Embryonic facial prominence (tissue), 1 donor: Measurements from ENCODE around the gene VPS33A.

Source experiments
- DNase-seq: peaks from one replicate; pipeline ENCODE4 v3.0.0-alpha.2; 2016; ENCODE audit errors: extremely low spot score

The VPS33A gene

DNA sequence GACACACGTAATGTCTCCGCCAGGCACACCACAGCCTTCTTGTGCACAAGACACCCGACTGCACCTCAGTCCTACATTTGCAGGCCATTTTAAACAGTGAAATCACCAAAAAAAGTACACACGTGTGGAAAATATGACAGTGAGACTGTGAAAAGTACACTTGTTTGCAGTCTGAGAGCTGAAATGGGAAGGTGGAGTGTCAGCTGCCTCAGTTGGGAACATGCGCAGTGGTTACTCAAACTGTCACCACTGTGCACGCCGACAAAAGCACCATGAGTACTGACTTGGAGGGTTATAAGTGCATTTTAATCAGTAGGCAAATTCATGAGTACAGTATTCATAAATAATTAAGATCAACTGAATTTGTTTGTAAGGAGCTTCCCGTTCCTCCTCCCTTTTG, 15.8 kb downstream of the VPS33A start:
- DNase-seq, result no peak

- no peak for DNase-seq
These were observed 16.2 kb downstream of the VPS33A start for GRCh38 chr12:122250047-122250446.

GRCh38 chr12:122245553-122245952, 20.7 kb downstream of the VPS33A start:
- no peak for DNase-seq

GRCh38 chr12:122244565-122245371, 21.5 kb downstream of the VPS33A start:
- DNase-seq, result no peak

GRCh38 chr12:122243965-122244364, 22.3 kb downstream of the VPS33A start:
- no peak for DNase-seq

- no peak for DNase-seq
These were observed 27.4 kb downstream of the VPS33A start for GRCh38 chr12:122238861-122239260.

GRCh38 chr12:122235741-122236140, 30.6 kb downstream of the VPS33A start:
- DNase-seq, result no peak

DNA sequence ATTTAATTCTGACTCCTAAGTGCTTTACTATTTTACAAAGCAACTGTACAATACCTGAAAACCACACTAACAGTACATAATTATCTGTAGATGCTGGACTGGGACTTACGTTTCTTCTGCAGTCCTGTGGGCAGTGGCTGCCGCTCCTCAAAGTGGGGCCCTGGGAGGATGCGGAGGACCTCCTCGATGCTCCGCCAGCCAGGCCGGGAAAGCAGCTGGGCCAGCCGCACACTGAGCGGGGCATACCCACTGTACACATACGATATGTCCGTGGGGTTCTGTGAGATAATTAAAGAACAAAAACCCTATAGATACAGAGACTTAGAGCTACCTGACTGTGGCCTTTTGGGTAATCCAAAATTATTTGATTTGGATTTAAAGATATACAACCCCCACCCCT, 33.6 kb downstream of the VPS33A start:
- DNase-seq, result no peak

- DNase-seq, result no peak
These were observed 35.5 kb downstream of the VPS33A start for GRCh38 chr12:122230798-122231197.

- no peak for DNase-seq
These were observed 38.2 kb downstream of the VPS33A start for GRCh38 chr12:122228092-122228491.

DNA sequence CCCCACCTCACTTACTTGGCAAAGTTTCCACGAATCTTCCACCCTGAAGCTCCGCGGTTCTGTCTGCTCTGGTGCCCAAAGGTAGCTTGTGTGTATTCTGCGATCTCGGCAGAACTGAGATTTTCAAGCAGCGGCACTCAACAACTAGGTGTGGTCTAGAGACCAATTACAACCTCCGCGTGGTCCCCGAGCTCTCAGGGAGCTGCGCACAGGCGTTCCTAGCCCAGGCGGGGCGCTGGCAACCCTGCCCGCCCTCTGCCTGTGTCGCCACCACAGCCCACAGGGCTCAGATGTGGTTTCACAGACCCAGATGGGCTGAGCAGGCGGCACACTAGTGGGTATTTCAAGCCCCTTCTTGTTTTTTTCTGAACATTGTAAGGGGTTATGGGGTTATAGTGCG, 39.0 kb downstream of the VPS33A start:
- no peak for DNase-seq

- DNase-seq, result no peak
These were observed 39.7 kb downstream of the VPS33A start for GRCh38 chr12:122226366-122227125.

GRCh38 chr12:122225683-122226365, 40.5 kb downstream of the VPS33A start, which contains the start of gene DIABLO:
Gene DIABLO, minus strand, starts transcription at chr12:122226052. Its CDS starts 38 bp downstream, at chr12:122226014.
- DNase-seq, result peak; percentile 99

GRCh38 chr12:122216445-122216844, 49.8 kb downstream of the VPS33A start:
- no peak for DNase-seq

DNA sequence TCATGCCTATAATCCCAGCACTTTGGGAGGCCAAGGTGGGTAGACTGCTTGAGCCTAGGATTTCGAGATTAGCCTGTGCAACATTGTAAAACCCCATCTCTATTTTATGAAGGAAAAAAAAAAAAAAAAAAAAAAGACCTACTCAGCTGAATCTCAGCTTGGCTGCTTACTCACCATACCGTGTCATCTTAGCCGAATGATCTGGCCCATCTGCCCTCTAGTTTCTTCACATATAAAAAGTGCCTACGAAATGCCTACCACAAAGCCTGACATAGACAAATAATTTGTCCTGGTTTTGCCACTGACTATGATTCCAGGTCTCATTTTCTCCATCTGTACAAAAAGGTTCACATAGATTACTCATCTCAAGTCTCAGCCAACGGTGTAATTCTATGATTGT, 50.5 kb downstream of the VPS33A start:
- DNase-seq, result no peak

GRCh38 chr12:122208073-122208820, 58.0 kb downstream of the VPS33A start:
- DNase-seq, result no peak

DNA sequence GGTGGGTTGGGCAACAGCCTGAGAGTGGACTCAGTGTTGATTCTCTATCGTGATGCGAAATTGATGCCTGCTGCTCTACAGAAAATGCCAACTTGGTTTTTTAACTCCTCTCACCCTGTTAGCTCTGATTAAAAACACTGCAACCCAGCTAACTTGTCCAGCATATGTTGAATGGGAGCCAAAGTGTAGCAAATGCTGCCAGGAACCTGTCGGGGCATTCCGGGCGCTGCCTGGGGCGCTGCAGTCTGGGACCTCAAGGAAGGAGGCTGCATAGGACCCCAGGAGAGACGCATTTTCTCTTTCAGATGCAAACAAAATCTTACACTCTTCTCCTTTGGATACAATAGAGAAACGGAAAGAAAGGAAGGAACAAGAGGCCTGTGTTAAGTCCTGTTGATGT, 58.9 kb downstream of the VPS33A start:
- DNase-seq, result no peak

DNA sequence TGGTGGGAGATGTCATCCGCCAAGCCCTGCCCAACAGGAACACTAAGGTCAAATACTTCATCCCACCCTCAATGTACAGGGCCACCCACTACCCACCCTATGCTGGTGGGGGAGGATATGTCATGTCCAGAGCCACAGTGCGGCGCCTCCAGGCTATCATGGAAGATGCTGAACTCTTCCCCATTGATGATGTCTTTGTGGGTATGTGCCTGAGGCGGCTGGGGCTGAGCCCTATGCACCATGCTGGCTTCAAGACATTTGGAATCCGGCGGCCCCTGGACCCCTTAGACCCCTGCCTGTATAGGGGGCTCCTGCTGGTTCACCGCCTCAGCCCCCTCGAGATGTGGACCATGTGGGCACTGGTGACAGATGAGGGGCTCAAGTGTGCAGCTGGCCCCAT, 59.3 kb downstream of the VPS33A start:
- DNase-seq, result no peak

GRCh38 chr12:122206111-122206881, 60.0 kb downstream of the VPS33A start:
- no peak for DNase-seq

DNA sequence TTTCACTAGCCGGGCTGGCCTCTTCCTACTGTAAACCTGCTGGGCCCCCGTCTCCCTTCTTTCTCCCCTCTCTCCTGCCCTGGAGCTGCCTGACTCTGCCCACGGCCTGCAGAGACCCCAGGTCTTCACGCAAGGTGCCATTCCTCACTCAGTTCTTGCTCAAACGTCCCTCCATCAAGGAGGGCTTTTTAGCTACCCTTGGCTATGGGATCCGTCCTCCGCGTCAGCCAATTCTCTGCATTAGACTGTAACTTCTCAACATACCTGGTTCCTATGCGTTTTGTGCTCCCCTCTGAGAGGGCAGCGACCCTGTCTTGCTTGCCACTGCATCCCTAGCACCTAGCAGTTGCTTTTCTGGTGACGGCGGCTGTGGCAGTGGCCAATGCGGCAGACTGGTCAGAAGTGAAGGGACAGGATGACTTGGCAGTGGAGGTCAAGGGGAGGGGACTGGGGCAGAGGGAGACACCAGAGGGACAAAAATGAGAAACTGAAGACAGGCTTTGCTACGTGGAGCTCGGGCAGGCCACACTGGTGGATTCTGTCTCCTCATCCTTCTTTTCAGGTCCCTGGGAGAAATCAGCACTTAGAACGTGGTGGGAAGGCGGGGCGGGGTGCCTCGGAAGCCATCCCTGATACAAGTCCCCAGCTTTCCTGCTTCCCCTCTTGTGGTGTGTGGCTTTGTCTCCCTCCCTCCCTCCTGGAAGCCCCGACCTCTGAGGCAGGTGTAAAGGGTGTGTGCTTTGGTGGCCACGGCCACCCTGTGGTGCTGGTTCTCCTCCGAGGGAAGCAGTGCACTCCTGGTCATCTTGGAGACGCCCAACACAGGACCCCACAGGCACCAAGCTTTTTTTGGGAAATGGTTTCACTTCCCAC, 61.0 kb downstream of the VPS33A start:
- no peak for DNase-seq
